ENCODE data around the gene CAMK1. TPM values are rescaled to one million over a fixed set of nuclear protein-coding genes. Genes with fewer than 3 reads are reported as not detected.
A peak's percentile ranks its signal among the peaks of the same experiment; 100 is the strongest.

CAMK1 gene
- total and polyA plus RNA-seq, 2 donors (not counting 3 experiments of a cell fraction or from before 2014, with no cell fraction given) = 23.5 to 28.4 TPM

DNA sequence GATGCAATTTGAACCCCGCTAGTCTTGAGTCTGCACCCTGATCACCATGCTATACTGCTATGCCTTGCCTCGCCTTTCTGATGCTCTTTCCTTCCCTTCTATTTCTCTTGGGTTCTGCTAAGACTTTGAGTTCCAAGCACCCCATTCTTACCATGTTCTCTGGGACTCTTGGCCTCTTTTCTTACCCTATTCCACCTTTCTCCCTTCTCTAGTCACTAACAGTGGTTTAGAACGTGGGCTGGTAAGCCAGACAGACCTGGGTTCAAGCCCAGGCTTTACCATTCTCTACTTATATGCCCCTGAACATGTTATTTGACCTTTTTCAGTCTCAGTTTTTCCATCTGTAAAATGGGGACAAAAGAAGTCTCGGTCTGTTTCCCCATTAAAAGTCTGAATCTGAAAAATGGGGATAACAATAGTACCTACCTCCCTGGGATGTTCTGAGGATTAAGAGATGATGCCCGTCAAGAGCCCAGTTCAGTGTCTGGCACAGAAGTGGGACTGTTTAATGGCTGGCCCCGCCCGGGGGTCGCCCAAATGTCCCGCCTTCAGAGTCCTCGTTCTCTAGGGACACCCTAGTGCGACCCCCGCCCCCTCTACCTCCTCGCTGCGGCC is 22.1 kb upstream of the CAMK1 start:
- H4K20me1 ChIP-seq (replicated peaks; ENCODE audit: control insufficient read depth, extremely low read depth, insufficient read depth, low read length) = no peaks in the 10 kb centered on the region
- DNase-seq (ENCODE audit: low read depth, low spot score) (no peak), FAIRE-seq (no peak)
- peaks cover 0 to 3% of the 10 kb centered on the region in 2 experiments for H3K36me3 ChIP-seq (ENCODE audit: control insufficient read depth in 2 of 2, extremely low read depth in 1 of 2, insufficient read depth in 2 of 2, low read length in 2 of 2)
- CTCF ChIA-PET = interaction anchor here (0.5 to 1.8 kb wide), 3 partner anchors 10 to 76 kb away, joined by 3 to 10 read pairs (median 3); no protein-coding TSS in a partner anchor
- TF ChIP-seq MYC (IDR thresholded peaks at IDR 0.05; ENCODE audit: low read depth, low read length) (no peak), FOS (IDR thresholded peaks at IDR 0.05; ENCODE audit: borderline replicate concordance, insufficient read depth, low read length) (no peak), JUN (IDR thresholded peaks at IDR 0.05; ENCODE audit: borderline replicate concordance, insufficient read depth, insufficient read length, low read depth) (no peak), GATA2 (IDR thresholded peaks at IDR 0.05; ENCODE audit: insufficient read depth, insufficient read length, low read depth, low read length) (no peak), EZH2 (IDR thresholded peaks at IDR 0.05; ENCODE audit: borderline replicate concordance, low read depth, low read length, severe bottlenecking) (no peak), POLR2AphosphoS5 (IDR thresholded peaks at IDR 0.05; ENCODE audit: insufficient read depth, low read depth, low read length) (no peak), POLR2A (IDR thresholded peaks at IDR 0.05; ENCODE audit: low read depth, low read length) (no peak)
- TF ChIP-seq, protein P1, sequence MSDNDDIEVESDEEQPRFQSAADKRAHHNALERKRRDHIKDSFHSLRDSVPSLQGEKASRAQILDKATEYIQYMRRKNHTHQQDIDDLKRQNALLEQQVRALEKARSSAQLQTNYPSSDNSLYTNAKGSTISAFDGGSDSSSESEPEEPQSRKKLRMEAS (IDR thresholded peaks at IDR 0.05; ENCODE audit: insufficient read depth, insufficient read length) = no peak
- TF ChIP-seq, protein P2, sequence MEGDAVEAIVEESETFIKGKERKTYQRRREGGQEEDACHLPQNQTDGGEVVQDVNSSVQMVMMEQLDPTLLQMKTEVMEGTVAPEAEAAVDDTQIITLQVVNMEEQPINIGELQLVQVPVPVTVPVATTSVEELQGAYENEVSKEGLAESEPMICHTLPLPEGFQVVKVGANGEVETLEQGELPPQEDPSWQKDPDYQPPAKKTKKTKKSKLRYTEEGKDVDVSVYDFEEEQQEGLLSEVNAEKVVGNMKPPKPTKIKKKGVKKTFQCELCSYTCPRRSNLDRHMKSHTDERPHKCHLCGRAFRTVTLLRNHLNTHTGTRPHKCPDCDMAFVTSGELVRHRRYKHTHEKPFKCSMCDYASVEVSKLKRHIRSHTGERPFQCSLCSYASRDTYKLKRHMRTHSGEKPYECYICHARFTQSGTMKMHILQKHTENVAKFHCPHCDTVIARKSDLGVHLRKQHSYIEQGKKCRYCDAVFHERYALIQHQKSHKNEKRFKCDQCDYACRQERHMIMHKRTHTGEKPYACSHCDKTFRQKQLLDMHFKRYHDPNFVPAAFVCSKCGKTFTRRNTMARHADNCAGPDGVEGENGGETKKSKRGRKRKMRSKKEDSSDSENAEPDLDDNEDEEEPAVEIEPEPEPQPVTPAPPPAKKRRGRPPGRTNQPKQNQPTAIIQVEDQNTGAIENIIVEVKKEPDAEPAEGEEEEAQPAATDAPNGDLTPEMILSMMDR (IDR thresholded peaks at IDR 0.05; ENCODE audit: extremely low read depth in 1 of 2, insufficient read depth in 1 of 2, low read depth in 1 of 2, low read length in 2 of 2) = no peak
- POLR2A ChIA-PET = interaction anchor here (1.0 kb wide), 1 partner anchor 76 kb away, joined by 3 read pairs; no protein-coding TSS in a partner anchor
- BruUV-seq (replicated peaks) = TSS peak; percentile 76
- peak overlapping the region; percentile 97 for H3K9ac ChIP-seq (replicated peaks; ENCODE audit: extremely low read depth, insufficient read depth, low read length)
- peak overlapping the region; percentile 68 to 88 (median 88) for H3K4me3 ChIP-seq (replicated peaks in 1 of 3; ENCODE audit: insufficient read depth in 1 of 3, low read depth in 1 of 3, low read length in 3 of 3)
- H3K9me3 ChIP-seq (replicated peaks; ENCODE audit: control insufficient read depth, insufficient read depth, low read length) = no peaks in the 10 kb centered on the region
- H3K27me3 ChIP-seq (ENCODE audit: control insufficient read depth in 2 of 2, insufficient read depth in 2 of 2, low read length in 2 of 2) = no peaks in the 10 kb centered on the region
- peak overlapping the region; percentile 40 for H2AFZ ChIP-seq (ENCODE audit: low read depth, low read length)
- dilution Hi-C loops (cut with MboI; ENCODE audit: extremely low pct_ligation_motif_present, low sequenced_read_pairs) = no loop called here
- peak overlapping the region; percentile 93 for H3K27ac ChIP-seq (ENCODE audit: insufficient read depth, low read depth, low read length)
- intact Hi-C loops (cut with micrococcal nuclease) = loop anchor here (1.0 to 5.0 kb wide), 7 partner anchors 43 to 395 kb away; partner anchors contain the start of genes BRPF1, CRELD1, IL17RC and MTMR14
- peaks cover 13% of the 10 kb centered on the region for H3K4me1 ChIP-seq (ENCODE audit: control insufficient read depth, extremely low read depth, insufficient read depth, low read length)
- peak overlapping the region; percentile 56 for H3K4me2 ChIP-seq (ENCODE audit: insufficient read depth, low read length)
- H3K79me2 ChIP-seq (ENCODE audit: control insufficient read depth, insufficient read depth, low read length) = peaks cover 36% of the 10 kb centered on the region
- H3K9me1 ChIP-seq (replicated peaks; ENCODE audit: control insufficient read depth, extremely low read depth, insufficient read depth, low read length) = no peaks in the 10 kb centered on the region
